H7 (cell line): ENCODE measurements around the gene LST1. TPM values are rescaled to one million over a fixed set of nuclear protein-coding genes. Genes with fewer than 3 reads are reported as not detected.
A peak's percentile ranks its signal among the peaks of the same experiment; 100 is the strongest.

Experiments used
- DNase-seq: peaks from one replicate; pipeline ENCODE4 v3.0.0; 2012
- H3K27me3 ChIP-seq: 2 replicates; pipeline ENCODE4 v1.6.0; 2011; ENCODE audit warnings: mild to moderate bottlenecking, low read length; ENCODE audit not compliant: control insufficient read depth, insufficient read depth
- H3K36me3 ChIP-seq: replicated peaks from 2 replicates; pipeline ENCODE4 v1.5.1; 2011; ENCODE audit warnings: low read length; ENCODE audit not compliant: control insufficient read depth, insufficient read depth
- H3K4me3 ChIP-seq: 2 replicates; pipeline ENCODE4 v1.5.1; 2011; ENCODE audit warnings: low read depth, mild to moderate bottlenecking, control low read depth, low read length, moderate library complexity; ENCODE audit not compliant: insufficient read depth
- total RNA-seq: library from RNA; depleted of rRNA; stranded (reverse); fragments of >200 nt; shearing (Covaris generic); gene quantifications from 2 replicates; pipeline ENCODE4 v1.2.3, GENCODE V29; 2014

The LST1 gene
- total RNA-seq, 1 experiment from 2014 or later: not detected

DNA sequence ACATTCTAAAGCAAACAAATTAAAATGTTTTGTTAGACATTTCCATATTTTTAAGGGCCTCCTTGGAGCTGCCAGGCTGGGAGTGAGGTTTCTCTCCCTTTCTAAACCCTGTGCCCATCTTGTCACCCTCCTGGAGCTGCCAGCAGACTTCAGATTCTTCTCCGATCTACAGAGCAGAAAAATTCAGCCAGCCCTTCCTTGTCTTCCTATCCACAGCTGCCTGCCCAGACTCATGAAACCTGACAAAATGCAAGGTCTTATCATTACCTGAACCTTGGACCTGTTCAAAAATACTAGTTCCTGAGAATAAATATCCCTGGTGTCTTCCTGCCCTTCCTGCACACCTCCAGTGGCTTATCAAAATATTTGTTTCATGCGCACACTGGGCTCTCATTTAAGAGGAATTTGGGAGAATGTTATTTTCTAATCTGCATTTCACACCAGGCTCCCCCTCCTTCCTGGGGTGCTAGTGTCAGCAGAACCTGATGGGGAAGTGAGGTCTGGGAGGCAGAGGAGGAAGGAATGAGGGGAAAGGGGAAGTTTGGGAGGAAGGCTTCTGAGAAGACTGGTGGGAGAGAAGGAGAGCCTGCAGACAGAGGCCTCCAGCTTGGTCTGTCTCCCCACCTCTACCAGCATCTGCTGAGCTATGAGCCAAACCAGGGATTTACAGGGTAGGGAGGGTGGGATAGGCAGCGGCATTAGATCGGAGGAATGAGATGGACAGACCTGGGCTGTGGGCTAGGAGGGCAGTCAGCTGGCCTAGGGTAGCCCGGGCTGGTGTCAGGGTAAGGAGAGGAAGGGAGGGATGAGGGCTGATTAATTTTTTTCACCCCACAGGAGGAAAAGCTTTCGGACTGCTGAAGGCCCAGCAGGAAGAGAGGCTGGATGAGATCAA, 28.9 kb downstream of the LST1 start, which contains the start of gene AIF1:
TSS of gene AIF1 (plus strand) at position 551 of the 895 bp plus-strand sequence. CDS start at position 647, 96 bp downstream.
- no peaks in the 10 kb centered on the region for H3K27me3 ChIP-seq
- no peaks in the 10 kb centered on the region for H3K36me3 ChIP-seq
- no peak for DNase-seq
- H3K4me3 ChIP-seq: no peak within 1 kb of the TSS; the same call in 1 of the 2 replicates

DNA sequence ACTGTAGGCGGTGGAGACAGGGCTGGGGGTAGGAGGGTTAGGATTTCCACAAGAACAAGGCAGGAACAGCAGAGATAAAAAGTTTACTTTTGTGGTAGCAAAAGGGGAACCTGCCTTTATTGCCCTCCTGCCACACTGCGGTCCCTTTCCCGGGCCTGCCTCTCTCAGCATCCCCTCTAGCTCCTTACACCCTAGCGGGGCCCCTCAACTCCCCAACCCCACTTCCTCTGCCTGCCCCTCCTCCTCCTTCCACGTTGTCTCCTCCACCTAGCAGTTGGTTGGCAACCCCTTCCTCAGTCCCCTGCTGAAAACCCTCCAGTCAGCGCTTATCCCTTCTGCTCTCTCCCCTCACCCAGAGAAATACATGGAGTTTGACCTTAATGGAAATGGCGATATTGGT, 29.7 kb downstream of the LST1 start:
- H3K36me3 ChIP-seq: no peaks in the 10 kb centered on the region
- no peak overlapping the region; the same call in 1 of the 2 replicates for H3K4me3 ChIP-seq
- no peak for DNase-seq
- no peaks in the 10 kb centered on the region for H3K27me3 ChIP-seq

DNA sequence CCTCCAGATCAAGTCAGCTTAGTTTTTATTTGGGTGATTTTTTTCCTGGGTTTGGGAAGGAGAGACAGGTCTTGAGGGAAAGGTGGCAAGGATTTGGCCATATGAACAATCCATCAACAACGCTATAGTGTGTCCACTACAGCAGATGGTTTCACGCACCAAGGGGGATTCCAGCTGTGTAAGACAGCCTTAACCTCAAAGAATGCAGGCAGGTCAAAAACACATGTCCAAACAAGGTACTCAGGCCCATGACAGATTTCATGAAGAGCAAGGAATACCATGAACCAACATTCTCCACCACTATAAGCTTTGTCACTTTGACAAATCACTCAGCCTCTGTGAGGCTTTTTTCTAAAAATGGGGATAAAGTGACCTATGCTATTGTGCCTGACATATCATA, 30.9 kb downstream of the LST1 start:
- H3K27me3 ChIP-seq: no peaks in the 10 kb centered on the region

DNA sequence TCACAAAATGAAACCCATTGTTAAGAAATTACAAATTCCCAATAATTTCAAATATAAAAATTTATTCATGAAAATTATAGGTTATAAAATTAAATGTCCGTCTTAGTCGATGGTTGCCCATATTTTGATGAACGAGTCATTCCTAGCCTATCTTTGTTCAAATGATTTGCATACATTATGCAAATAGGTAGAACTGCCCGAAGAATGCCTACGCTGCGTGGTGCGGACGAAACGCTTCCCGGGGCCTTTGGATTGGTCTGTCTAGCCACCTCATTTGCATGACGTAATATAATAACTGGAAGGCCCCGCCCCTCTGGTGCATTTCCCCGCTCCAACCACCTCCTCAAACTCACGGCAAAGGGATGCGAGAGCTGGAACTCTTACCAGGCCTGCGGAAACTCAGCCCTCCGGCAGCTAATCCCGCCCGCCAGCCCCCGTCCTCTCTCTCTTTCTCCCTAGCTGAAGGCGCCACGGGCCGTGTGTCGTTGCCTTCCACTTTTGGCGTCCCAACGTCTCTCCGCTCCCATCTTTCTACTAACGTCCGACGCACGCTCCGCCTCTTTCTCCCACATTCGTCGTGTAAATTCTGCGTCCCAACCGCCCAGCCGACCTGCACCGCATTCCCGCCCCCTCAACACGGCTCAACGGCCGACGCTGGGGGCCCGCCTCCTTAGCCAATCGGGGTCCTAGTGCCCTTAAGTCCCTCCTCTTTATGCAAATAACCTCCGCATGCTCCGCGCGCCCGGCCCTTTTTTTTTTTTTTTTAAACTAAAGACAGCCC, 33.9 kb downstream of the LST1 start:
- peak; percentile 89 for DNase-seq
- no peaks in the 10 kb centered on the region for H3K27me3 ChIP-seq
- H3K36me3 ChIP-seq: peaks cover 18% of the 10 kb centered on the region
- peak overlapping the region; percentile 77 for H3K4me3 ChIP-seq

More for the DNA sequence above, 30.9 kb downstream of the LST1 start:
- DNase-seq: no peak
- Histone ChIP-seq H3K36me3 (no peaks in the 10 kb centered on the region), H3K4me3 (no peak overlapping the region)

DNA sequence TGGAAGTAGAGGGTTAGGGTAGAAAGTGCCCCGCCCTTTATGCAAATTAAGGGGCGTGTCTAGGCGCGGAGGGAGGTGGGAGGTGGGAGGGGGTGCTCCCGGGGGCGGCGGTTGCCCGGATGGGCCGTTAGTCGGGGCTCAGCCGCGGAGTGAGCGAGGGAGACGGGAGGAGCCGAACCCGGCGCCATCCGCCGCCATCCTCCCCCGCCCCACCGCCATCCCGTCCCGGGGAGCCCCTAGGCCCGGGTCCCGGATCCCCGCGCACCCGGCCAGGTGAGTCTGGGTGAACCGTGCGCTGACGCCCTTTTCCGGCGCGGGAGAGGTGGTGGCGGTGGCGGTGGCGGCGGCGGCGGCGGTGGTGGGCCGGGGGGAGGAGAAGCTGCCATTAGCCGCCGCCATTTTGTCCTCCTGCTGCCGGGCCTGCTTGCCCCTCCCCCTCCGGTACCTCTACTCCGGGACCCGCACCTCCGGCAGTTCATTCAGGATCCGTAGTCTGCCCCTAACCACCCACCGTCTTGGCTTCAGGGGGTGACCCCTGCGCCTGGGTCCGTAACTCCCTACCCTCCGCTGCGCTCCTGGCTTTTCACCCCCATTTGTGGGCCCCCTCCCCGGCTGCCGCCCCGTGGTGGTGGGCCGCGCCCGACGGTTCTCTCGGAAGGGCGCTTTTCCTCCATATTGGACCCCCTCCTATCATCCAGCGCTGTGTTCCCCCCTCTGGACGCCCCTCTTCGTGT, 34.7 kb downstream of the LST1 start, which contains the start of gene PRRC2A:
TSS of gene PRRC2A (plus strand) at position 130 of the 734 bp plus-strand sequence. CDS start 2,075 bp downstream, outside the sequence.
- Histone ChIP-seq H3K4me3 (peak within 1 kb of the TSS; percentile 77), H3K36me3 (peaks cover 26% of the 10 kb centered on the region), H3K27me3 (no peaks in the 10 kb centered on the region)
- peak; percentile 99 for DNase-seq

DNA sequence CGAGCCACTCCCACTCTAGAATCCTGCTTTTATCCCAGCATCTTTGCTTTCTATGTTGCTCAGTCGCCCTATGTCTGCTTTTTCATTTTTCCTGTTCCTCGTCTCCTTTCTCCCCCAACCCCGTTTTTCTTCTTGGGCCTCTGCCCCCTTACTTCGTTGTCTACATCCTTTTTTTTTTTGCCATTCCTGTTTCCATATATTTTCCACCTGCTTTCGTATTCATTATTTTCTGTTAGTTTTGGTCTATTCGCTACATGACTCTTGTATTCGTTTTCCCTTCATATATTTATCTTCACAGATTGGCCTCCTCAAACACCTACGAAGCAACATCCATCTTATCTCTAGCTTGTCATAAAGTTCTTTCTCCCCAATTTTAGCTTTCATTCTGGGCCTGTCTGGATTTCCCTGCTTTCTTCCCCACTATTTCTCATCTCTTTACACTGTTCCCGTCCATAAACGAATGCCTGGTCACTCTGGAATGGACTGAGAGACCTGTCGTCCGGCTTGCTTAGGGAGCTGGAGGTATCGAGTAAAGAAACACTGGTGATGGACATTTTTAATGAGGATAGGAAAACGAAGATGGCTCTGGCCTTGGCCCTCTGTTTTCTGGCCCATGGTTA, 35.4 kb downstream of the LST1 start:
- Histone ChIP-seq H3K36me3 (peaks cover 32% of the 10 kb centered on the region), H3K27me3 (no peaks in the 10 kb centered on the region), H3K4me3 (peak overlapping the region; percentile 67)
- DNase-seq: no peak

DNA sequence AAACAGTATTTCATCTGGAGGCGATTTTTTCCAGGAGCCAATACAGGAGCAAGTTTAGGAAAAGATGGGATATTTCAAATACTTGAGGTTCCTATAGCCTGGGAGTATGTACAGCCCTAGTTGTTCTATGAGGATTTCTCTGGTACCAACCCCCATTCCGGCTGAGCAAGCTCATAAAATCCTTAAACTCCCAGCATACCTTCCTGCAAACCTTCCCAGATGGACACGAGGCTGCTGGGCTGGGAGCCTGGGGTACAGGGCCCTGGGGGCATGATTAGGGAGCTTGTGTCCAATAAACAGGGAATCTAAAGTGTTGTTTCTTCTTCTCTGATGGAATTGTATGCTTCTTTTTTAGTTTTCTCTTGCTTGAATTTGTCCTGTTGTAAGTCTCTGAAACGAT, 35.9 kb downstream of the LST1 start:
- H3K36me3 ChIP-seq: peaks cover 37% of the 10 kb centered on the region
- peak; percentile 36 for DNase-seq

DNA sequence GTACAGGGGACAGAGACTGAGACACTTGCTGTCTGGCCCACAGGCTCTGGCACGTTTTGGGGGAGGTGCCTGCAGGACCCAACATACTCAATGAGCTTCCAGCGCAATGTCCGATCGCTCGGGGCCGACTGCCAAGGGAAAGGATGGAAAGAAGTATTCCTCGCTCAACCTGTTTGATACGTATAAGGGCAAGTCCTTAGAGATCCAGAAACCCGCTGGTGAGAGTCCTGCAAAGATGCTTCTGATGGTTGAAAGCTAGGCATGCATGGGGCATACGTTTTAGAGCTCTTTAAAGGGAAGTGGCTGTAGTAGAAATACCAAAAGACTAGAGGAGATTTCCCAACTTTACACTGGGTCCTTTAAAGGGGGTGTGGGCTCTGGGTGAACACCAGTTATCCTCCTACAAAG, 36.6 kb downstream of the LST1 start:
- Histone ChIP-seq H3K4me3 (no peak overlapping the region), H3K36me3 (peaks cover 42% of the 10 kb centered on the region), H3K27me3 (no peaks in the 10 kb centered on the region)
- DNase-seq: peak; percentile 32

More for the DNA sequence above, 35.9 kb downstream of the LST1 start:
- Histone ChIP-seq H3K27me3 (no peaks in the 10 kb centered on the region), H3K4me3 (peak overlapping the region; percentile 67)

DNA sequence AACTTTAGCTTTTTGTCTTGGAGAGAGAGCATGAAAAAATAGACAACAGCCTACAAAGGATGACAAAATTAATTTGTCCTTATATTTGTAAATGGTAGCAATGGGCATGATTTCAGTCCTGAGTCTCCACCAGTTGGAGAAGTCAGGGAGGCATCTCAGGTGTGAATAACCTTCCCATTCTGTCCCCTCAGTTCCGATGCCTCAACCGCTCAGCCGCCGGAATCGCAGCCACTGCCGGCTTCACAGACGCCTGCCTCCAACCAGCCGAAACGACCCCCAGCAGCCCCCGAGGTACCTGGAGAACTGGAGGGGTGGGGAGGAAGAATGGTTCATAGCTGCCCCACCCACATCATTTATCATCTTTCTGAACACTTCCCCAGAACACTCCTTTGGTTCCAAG, 38.0 kb downstream of the LST1 start:
- no peak overlapping the region for H3K4me3 ChIP-seq
- no peaks in the 10 kb centered on the region for H3K27me3 ChIP-seq
- H3K36me3 ChIP-seq: peaks cover 55% of the 10 kb centered on the region
- DNase-seq: no peak

DNA sequence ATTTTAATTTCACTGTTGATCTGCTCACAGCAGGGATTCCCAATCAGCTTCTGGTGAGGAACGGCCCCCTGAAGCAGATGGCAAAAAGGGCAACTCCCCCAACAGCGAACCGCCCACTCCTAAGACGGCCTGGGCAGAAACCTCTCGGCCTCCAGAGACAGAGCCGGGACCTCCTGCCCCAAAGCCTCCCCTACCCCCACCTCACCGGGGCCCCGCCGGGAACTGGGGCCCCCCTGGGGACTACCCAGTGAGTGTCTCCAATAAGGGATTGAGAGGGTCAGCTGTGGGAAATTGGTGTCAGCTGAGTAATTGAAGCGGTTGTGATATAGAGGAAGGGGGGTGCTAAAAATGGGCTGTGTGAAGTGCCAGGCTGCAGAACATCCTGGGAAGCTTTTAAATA, 40.9 kb downstream of the LST1 start:
- no peak overlapping the region for H3K4me3 ChIP-seq
- peaks cover 74% of the 10 kb centered on the region for H3K36me3 ChIP-seq
- DNase-seq: peak; percentile 49
- no peaks in the 10 kb centered on the region for H3K27me3 ChIP-seq

DNA sequence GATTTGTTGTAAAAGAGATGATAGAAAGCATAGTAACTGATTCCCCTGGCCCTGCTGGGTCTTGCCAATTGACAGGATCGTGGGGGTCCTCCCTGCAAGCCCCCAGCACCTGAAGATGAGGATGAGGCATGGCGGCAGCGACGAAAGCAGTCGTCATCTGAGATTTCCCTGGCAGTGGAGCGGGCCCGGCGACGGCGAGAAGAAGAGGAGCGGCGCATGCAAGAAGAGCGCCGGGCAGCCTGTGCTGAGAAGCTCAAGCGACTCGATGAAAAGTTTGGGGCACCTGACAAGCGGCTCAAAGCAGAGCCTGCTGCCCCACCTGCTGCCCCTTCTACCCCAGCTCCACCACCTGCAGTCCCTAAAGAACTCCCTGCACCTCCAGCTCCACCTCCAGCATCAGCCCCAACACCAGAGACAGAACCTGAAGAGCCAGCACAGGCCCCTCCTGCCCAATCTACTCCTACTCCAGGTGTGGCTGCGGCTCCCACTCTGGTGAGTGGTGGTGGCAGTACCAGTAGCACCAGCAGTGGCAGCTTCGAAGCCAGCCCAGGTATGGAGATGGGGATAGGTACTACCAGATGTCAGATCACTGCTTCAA, 41.7 kb downstream of the LST1 start:
- no peak overlapping the region for H3K4me3 ChIP-seq
- no peaks in the 10 kb centered on the region for H3K27me3 ChIP-seq
- H3K36me3 ChIP-seq: peaks cover 80% of the 10 kb centered on the region
- peak; percentile 34 for DNase-seq

DNA sequence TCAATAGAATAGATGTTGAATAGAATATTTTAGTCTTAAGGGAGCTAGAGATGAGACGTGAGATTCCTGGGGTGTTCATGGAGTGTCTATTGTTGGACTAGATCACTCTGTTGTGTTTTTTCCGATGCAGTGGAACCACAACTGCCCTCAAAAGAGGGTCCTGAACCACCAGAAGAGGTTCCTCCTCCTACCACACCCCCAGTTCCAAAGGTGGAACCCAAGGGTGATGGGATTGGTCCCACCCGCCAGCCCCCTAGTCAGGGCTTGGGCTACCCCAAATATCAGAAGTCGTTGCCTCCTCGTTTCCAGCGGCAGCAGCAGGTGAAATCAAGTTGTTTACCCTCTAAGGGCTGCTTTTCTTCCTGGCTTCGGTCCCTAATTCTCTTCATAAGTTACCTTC, 42.9 kb downstream of the LST1 start:
- H3K4me3 ChIP-seq: no peak overlapping the region
- peaks cover 84% of the 10 kb centered on the region for H3K36me3 ChIP-seq
- no peaks in the 10 kb centered on the region for H3K27me3 ChIP-seq
- DNase-seq: no peak

DNA sequence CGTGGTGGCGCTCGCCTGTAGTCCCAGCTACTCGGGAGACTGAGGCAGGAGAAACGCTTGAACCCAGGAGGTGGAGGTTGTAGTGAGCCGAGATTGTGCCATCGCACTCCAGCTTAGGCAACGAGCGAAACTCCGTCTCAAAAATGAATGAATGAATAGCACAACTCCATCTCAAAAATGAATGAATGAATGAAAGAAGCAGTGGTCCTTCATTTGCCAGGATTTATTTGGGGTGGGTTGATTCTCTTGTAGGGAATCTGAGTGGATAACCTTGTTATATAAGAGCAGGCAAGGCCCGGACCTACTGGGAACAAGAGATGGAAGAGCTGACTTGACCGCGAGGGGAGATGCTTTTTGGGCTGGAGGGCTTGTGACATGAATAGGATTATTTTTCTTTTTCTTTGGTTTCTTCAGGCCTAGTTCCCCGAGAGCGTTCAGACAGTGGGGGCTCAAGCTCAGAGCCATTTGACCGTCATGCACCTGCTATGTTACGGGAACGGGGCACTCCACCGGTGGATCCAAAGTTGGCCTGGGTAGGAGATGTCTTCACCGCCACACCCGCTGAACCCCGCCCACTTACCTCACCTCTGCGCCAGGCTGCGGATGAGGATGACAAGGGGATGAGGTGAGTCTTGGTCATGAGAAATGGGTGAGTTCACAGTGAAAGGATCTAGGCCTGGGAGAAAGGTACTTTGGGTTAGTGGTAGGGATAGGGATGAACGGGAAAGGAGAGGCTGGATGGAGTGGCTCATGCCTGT, 44.3 kb downstream of the LST1 start:
- Histone ChIP-seq H3K4me3 (no peak overlapping the region), H3K36me3 (peaks cover 84% of the 10 kb centered on the region), H3K27me3 (no peaks in the 10 kb centered on the region)
- DNase-seq: no peak
